DOHH2 (cell line): ENCODE data around the gene CIDEB.

Experiments used
- H3F3A ChIP-seq: fragments of 200-600 bp; sonication (generic), shearing (Covaris generic); 2 replicates; pipeline ENCODE4 v1.6.0; 2016; ENCODE audit warnings: antibody characterized with exemption, mild to moderate bottlenecking; ENCODE audit not compliant: control insufficient read depth, insufficient read depth
- H3K27ac ChIP-seq: fragments of 200-600 bp; sonication (generic); 2 replicates; pipeline ENCODE4 v1.5.1; 2014; ENCODE audit warnings: low read depth, mild to moderate bottlenecking, low read length, moderate library complexity
- H3K27me3 ChIP-seq: fragments of 200-600 bp; sonication (generic); 2 replicates; pipeline ENCODE4 v1.6.1; 2014; ENCODE audit warnings: mild to moderate bottlenecking, low read length, mixed read lengths; ENCODE audit not compliant: control insufficient read depth
- H3K36me3 ChIP-seq: fragments of 200-600 bp; sonication (generic); 2 replicates; pipeline ENCODE4 v1.6.1; 2014; ENCODE audit warnings: mild to moderate bottlenecking, low read length, moderate library complexity, mixed read lengths; ENCODE audit not compliant: control insufficient read depth
- H3K4me1 ChIP-seq: fragments of 200-600 bp; sonication (generic); 2 replicates; pipeline ENCODE4 v1.6.1; 2014; ENCODE audit warnings: mild to moderate bottlenecking, low read length, mixed read lengths; ENCODE audit not compliant: control insufficient read depth
- H3K4me2 ChIP-seq: fragments of 200-600 bp; sonication (generic); 2 replicates; pipeline ENCODE4 v1.6.0; 2014; ENCODE audit warnings: mild to moderate bottlenecking, low read length, moderate library complexity
- H3K4me3 ChIP-seq: fragments of 200-600 bp; sonication (generic); 2 replicates; pipeline ENCODE4 v1.5.1; 2014; ENCODE audit warnings: mild to moderate bottlenecking, low read length, mixed read lengths
- H3K79me2 ChIP-seq: fragments of 200-600 bp; sonication (generic); 2 replicates; pipeline ENCODE4 v1.6.1; 2014; ENCODE audit warnings: mild to moderate bottlenecking, low read length, mixed read lengths; ENCODE audit not compliant: control insufficient read depth
- H3K9me2 ChIP-seq: fragments of 200-600 bp; sonication (generic); replicated peaks from 2 replicates; pipeline ENCODE4 v1.6.1; 2014; ENCODE audit warnings: mild to moderate bottlenecking, low read length, mixed read lengths; ENCODE audit not compliant: control insufficient read depth
- H3K9me3 ChIP-seq: fragments of 200-600 bp; sonication (generic); 2 replicates; pipeline ENCODE4 v1.6.1; 2014; ENCODE audit warnings: antibody characterized with exemption, low read length, mixed read lengths; ENCODE audit not compliant: control insufficient read depth, insufficient read depth
- H4K20me1 ChIP-seq: fragments of 200-600 bp; sonication (generic); 2 replicates; pipeline ENCODE4 v1.6.0; 2014; ENCODE audit warnings: low read depth, mild to moderate bottlenecking, antibody characterized with exemption, low read length, moderate library complexity; ENCODE audit not compliant: control insufficient read depth, insufficient read depth
- CTCF ChIP-seq: fragments of 200-600 bp; sonication (generic); IDR thresholded peaks from one replicate; pipeline ENCODE4 v1.5.1; 2014; ENCODE audit warnings: antibody characterized with exemption, mild to moderate bottlenecking, low read depth, low read length; ENCODE audit not compliant: poor library complexity, severe bottlenecking
- EZH2phosphoT487 ChIP-seq: fragments of 200-600 bp; sonication (generic); IDR thresholded peaks from 2 replicates; pipeline ENCODE4 v1.6.1; 2017; ENCODE audit warnings: borderline replicate concordance, mild to moderate bottlenecking, antibody characterized with exemption, low read length, moderate library complexity, mixed read lengths

Gene CIDEB

GRCh38 chr14:24289649-24290280 is 18.0 kb downstream of the CIDEB start:
- TF ChIP-seq CTCF (no peak), EZH2phosphoT487 (no peak)
- Histone ChIP-seq H3K9me3 (no peaks in the 10 kb centered on the region), H3K27ac (no peak overlapping the region), H4K20me1 (no peaks in the 10 kb centered on the region), H3K36me3 (peaks cover 21% of the 10 kb centered on the region), H3K4me1 (no peaks in the 10 kb centered on the region), H3K9me2 (no peaks in the 10 kb centered on the region), H3F3A (no peaks in the 10 kb centered on the region), H3K27me3 (no peaks in the 10 kb centered on the region), H3K79me2 (no peaks in the 10 kb centered on the region), H3K4me3 (no peak overlapping the region), H3K4me2 (no peak overlapping the region)

- Histone ChIP-seq H4K20me1 (no peaks in the 10 kb centered on the region), H3F3A (no peaks in the 10 kb centered on the region), H3K79me2 (no peaks in the 10 kb centered on the region), H3K36me3 (peaks cover 14% of the 10 kb centered on the region; the same call in 1 of the 2 replicates), H3K4me2 (no peak overlapping the region), H3K4me1 (no peaks in the 10 kb centered on the region), H3K4me3 (no peak overlapping the region), H3K9me3 (no peaks in the 10 kb centered on the region), H3K27me3 (no peaks in the 10 kb centered on the region), H3K27ac (no peak overlapping the region), H3K9me2 (no peaks in the 10 kb centered on the region)
- TF ChIP-seq CTCF: no peak
- TF ChIP-seq EZH2phosphoT487: no peak
Observed at GRCh38 chr14:24286996-24287395, 20.8 kb downstream of the CIDEB start.

- Histone ChIP-seq H3K36me3 (peaks cover 10% of the 10 kb centered on the region; the same call in 1 of the 2 replicates), H4K20me1 (no peaks in the 10 kb centered on the region), H3K79me2 (no peaks in the 10 kb centered on the region), H3K4me2 (no peak overlapping the region), H3K9me2 (no peaks in the 10 kb centered on the region), H3K4me1 (no peaks in the 10 kb centered on the region), H3K9me3 (no peaks in the 10 kb centered on the region), H3K4me3 (no peak overlapping the region), H3F3A (no peaks in the 10 kb centered on the region), H3K27me3 (no peaks in the 10 kb centered on the region), H3K27ac (no peak overlapping the region)
- TF ChIP-seq CTCF (no peak), EZH2phosphoT487 (no peak)
Observed at GRCh38 chr14:24285351-24285750, 22.4 kb downstream of the CIDEB start.
